HG03095 (cell line): ENCODE measurements around the gene DYNC1I1.

ENCODE experiments used
- ATAC-seq: cut with Tn5 transposase; IDR thresholded peaks from one replicate; pipeline ENCODE4 v1.9.1; 2021; ENCODE audit warnings: moderate library complexity; ENCODE audit not compliant: unreplicated experiment

DYNC1I1 gene

DNA sequence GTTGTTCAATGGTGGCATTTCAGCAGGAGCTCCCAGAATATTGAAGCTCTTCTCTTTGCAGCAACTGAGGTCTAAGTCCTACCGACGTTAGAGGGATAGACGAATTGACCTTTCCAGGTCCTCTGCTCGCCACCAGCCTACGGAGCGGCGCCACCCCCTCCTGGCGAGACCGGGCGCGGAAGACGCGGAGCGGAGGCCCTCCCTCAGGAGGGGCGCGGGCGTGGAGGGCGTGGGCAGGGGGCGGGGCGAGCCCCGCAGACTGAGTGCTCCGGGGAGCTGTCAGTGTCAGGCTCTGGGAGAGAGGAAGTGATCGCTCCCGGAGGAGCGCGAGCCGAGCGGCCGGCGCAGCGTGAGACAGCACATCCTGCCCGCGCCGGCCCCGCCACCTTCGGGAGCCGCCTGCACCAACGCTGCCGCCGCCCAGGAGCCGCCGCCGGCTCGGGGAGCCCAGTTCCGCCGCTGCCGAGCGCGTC lies at the start of gene DYNC1I1:
TSS of gene DYNC1I1 (plus strand) at position 257 of the 473 bp plus-strand sequence. CDS start 32,176 bp downstream, outside the sequence.
- peak; percentile 93 for ATAC-seq

DNA sequence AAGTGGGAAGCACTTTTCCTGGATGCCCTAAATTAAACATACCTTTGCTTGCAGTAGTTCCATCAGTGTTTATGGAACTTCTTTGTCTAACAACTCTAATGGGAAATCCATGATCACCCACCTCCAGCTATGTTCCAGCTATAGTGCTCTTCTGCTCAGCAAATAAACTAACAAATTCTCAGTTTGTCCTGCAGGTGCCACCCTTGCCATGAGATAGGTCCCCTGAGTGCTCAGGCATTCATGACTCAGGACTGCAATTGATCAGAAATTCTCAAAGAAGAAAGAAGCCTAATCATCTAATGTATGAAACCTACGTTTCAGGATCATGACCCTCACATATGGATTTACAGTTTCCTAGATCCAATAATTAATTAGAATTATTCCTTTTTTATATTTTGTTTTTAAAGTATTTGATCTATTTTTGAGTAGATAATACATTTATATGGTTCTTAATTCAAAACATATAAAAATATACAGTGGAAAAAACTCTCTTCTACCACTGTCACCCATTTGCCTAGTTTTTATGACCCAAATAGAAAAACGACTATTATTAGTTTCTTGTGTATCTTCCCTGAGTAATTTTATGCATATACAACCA lies 48.7 kb upstream of the DYNC1I1 start:
- no peak for ATAC-seq

DNA sequence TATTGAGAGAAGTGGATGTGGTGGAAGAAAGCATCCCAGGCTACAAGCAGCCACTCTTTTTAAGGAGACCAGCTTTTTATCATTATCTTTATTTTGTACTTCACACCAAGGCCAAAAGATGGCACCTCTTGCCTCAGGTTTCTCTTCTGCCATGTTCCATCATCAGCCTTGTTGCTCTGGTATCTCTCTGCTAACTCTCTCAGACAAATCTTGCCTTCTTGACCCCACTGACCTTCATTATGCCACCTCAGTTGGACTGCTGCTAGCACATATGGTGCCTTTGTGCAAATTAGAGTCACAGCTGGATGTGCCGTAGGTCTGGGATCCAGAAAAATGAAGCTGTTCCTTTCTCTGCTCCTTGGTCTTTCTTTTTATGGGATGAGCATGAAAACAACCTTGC lies 47.1 kb upstream of the DYNC1I1 start:
- no peak for ATAC-seq

DNA sequence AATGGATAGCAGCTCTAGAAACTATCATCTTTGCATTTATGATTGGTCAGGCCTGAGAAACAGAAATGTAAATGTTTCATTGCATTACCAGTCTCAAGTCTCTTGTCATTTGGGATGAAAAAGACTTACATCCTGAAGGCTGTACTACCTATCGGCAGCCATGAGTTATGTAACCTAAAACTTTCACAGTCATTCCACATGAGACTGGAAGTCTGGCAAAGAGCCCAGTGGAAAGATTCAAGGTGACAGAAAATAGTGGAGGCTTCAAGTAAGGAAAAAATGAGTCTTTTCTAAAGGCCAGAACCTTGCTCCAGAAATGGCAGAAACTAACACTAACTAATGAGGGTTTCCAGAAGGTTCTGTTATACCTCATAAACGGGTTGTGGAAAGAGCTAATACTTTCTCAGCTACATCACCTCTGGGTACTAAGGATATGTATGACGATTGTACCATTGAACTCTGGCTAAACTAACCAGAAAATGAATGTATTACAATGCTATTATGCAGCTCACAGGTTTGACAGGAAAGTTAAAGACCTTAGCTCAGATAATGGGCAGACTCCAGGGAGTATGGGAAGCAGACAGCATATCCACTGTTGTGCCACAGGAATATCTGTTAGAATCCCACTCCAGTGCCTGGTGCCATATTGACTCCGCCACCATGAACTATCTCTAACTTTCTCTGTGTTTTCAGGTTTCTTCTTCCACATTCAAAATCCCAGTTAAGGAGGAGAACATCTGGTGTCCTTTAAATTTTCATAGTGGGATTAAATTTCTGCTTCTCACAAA lies 41.7 kb upstream of the DYNC1I1 start:
- ATAC-seq, result no peak

DNA sequence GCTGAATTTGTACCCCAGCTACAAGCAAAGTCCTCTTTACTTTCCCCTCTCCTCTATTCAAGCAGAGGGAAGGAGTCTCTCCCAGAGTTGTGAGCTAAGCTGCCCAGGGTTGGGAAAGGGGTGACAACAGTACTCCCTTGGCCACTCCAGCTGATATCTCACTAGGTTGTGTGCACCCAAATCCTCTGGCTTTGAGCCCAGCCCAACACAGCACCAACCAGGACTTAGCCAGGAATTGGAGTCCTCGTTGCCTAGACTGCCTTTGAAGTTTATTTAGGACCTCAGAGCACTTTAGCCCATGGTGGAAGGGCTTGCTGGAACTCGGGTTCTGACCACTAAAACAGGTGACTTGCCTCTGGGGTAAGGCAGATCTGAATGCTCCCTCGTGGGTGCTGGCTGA lies 35.7 kb upstream of the DYNC1I1 start:
- no peak for ATAC-seq

DNA sequence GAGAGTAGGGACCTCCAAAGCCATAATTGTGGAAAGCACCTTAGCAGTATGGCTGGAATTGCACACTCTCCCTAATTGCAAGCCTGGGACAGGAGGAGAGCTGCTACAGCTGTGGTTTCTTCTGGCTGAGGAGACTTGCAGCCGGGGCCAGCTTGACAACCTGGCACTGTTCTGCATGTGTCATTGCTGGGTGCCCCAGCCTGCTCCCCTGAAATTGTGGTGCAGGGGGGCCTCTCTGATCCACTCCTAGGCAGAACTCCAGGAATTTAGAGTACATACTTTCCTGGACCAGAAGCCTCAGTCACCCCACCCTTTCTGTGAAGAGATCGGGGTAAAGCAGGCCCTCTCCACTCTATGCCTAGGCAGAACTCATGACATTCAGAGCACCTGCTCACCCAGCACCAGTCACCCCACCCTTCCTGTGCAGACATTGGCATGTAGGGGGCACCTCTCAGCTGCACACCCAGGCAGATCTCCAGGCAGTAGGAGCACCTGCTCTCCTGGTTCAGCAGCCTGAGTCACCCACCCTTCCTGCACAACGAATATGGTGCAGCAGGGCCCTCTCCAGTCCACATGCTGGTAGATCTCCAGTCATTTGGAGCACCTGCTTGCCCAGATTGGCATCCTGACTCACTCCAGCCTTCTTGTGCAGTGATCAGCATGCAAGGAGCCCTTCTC lies 34.4 kb upstream of the DYNC1I1 start:
- ATAC-seq, result no peak

DNA sequence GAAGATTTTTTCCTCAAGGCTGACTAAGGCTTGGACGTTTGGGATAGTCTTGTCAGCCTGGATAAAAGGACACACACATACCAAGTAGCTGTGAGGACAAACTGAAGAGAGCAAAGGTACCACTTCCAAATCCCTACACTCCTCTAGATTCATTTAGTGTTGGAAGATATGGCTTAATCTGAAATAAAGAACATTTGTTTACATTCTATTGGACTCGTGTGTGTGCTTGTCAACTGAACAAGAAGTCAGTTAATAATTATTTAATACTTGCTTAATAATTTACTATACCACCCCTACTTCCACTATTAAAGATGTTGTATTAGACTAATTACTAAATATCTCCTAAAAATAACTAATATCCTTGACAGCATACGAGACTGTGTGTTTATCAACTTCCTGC lies 23.3 kb upstream of the DYNC1I1 start:
- ATAC-seq, result no peak

DNA sequence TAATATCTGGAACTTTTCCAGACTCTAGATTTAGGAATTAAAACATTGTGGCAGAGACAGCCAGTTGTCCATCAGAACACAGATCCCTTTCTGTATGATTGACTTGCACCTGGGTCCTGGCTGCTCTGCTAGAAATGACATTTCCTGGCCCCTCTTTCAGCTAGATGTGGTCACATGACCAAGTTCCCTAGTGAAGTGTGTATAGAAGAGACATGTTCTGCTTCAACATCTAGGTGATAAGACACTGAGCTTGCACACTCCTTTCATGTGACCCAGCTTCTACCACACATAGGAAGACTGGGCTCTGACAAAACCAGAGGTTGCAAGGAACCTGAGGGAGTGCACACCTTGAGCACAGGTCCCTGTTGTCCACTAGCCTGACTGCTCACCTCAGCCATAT lies 22.8 kb upstream of the DYNC1I1 start:
- ATAC-seq, result no peak

DNA sequence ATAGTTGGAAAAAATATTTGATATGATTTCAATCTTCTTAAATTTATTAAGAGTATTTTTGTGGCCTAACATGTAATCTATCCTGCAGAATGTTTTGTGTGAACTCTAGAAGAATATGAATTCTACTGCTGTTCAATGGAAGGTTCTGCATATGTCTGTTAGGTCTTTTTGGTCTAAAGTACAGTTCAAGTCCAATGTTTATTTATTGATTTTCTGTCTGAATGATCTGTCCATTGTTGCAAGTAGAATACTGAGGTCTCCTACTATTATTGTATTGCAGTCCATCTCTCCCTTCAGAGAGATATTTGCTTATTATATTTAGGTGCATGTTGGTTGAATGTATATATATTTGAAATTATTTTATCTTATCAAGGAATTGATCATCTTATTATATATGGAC lies 18.9 kb upstream of the DYNC1I1 start:
- ATAC-seq, result no peak

DNA sequence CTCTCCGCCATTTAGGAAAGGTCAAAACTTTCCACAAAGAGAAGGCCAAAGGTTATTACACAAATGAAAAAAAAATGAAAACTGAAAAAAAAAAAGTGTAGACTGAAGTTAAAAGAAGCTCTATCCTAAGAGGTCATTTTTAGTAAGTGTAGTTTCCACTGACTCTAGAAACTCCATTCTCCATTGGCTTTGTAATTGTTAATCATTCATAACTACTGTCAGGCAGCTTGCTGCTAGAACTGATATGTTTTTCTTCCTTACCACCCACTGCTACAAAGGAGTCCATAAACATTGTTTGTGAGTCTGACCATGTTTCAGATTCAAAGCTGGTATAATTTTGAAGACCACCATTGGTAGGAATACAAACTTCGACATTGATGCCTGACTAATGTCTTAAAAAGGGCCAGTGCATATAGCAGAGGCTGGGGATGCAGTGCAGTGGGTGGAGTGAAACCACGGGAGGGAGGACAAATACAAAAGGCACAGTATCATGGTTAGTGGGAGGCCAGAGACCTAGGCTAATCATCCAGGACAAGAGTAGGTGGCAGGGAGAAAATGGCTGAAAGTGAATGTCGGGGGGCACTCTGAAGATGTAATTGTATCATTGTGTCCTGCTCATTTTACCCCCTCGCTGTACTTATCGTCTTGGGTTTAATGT lies 16.9 kb upstream of the DYNC1I1 start:
- no peak for ATAC-seq

DNA sequence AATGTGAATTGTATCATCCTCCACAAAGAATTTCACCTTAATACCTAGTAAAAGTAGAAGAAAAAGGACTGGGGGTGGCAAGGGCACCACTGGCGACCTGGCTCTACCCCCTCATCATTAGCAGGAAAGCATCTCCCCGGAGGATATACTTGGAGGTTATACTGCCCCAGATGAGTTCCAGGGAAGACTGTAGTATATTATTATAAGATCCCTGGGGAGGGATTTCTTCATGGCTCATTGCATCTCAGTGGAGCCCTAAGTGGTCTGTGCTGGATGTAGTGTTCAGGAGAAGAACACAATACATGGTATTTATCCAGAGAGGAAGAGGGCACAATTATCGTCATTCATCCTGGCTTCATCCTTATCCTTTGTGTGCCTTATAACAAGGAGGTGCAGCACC lies 14.2 kb upstream of the DYNC1I1 start:
- ATAC-seq, result no peak

DNA sequence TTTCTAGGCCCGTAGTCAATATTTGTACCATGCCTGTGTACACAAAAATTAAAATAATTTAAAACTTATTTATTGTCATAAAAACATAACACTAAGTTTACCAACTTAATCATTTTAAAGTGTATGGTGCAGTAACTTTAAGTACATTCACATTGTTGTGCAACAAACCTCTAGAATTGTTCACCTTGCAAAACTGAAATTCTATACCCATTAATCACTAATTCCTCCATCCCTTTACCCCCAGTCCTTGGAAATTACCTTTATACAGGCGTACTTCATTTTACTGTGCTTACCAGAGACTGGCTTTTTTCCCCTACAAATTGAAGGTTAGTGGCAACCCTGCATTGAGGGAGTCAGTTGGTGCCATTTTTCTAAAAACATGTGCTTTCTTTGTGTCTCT lies 6.3 kb upstream of the DYNC1I1 start:
- ATAC-seq, result no peak

DNA sequence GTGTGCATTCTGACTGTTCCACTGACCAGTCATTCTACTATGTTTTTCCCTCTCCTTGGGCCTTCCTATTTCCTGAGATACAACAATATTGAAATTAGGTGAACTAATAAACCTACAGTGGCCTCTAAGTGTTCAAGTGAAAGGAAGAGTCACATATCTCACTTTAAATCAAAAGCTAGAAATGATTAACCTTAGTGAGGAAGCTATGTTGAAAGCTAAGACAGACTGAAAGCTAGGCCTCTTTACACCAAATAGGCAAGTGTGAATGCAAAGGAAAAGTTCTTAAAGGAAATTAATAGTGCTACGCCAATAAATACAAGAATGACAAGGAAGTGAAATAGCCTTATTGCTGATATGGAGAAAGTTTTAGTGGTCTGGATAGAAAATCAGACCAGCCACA lies 5.7 kb upstream of the DYNC1I1 start:
- no peak for ATAC-seq

DNA sequence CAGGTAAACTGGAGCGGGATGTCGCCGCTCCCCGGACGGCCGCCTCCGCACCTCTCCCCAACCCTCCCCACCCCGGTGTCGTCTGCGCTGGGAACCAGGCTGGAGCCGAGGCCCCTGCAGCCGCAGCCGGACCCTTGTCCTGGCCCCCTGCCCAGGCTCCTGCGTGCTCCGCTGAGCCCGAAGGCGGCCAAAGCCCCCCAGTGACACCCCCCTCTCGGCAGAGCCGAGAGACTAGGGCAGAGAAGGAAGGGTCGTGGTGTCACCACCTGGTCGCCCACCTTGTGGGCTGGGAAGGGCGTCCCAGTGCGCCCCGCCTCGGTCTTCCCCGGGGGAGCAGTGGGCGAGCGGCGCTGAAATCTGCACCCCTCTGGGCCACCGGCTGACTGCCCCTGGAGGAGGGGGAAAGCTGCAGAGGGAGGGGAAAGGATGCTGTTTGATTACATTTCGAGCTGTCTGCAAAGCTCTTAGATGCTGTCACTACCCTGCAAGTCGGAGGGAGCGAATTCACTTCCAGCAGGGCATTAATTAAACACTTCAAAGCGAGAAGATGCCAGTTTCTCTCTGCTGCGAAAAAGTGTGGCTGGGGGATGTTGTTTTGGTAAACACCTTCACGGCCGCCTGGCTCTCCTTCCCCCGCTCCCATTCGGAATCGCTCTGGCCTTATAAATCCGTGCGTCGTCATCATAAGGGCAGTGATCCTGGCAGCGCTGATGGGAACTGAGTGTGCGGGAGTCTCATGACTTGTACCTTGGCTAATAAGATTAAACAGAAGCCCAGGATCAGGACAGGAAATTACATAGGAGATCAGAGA lies 622 bp downstream of the DYNC1I1 start:
- ATAC-seq, result no peak

DNA sequence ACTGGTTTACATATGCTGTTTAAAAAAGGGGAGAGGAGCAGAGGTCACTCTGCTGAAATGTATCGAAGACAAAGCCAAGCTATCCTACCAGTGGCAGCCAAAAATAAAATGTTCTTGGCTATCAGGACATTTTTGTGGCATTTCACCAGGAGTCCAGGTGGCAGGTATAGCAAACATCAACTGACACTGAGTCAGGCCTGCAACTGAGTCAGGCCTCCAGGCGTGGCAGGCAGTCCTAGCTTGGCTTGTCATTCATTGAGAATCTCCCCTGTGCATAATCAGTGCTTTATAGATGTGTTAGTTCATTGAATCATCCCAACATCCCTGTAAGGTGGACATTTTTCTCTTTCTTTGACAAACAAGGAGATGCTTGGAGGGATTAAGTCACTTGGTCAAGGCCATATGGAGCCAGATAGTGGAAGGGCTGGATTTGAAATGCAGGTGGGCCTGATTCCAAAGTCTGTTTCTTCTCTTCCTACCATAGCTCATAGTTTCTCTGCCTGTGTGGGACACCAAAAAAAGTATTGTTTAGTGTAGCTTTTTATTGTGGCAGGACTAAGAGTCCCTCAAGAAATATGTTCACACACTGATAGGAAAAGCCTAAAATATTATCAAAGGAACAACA lies 4.3 kb downstream of the DYNC1I1 start:
- ATAC-seq, result no peak

DNA sequence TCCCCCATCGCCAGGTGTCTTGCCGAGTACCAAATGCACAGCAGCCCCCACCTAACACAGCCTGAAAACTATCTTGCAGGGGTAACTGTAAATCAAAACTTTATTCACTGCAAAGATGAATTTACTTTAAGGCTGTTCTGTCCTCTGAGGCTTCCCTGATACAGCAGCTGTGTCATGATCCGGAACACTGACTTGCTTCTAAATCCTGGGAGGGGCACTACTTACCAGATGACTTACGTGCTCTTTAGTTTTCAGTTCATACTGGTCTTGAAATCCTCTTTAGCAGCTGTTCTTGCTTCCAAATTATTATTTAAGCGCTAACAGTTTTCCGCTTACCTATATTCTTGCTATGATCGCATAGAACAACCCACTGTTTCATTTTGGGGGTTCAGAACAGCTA lies 4.9 kb downstream of the DYNC1I1 start:
- no peak for ATAC-seq

DNA sequence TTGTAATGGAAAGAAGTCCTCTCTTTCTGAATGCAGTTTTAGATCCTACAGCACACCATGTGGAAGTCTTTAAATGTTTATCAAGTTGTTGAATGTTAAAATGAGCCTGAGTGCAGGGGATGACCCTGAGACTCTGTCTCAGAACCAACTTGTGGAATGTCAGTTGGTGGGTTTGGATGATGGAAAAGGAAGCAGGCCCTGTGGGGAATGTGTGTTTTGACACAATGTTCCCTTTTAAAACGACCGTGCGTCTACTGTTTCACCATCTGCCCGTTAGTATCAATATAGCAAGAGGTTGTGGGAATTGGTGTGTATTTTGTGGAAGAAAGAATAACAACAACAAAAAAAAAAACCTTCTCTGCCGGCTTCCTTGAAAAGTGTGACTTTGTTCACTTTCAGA lies 8.3 kb downstream of the DYNC1I1 start:
- ATAC-seq, result no peak

DNA sequence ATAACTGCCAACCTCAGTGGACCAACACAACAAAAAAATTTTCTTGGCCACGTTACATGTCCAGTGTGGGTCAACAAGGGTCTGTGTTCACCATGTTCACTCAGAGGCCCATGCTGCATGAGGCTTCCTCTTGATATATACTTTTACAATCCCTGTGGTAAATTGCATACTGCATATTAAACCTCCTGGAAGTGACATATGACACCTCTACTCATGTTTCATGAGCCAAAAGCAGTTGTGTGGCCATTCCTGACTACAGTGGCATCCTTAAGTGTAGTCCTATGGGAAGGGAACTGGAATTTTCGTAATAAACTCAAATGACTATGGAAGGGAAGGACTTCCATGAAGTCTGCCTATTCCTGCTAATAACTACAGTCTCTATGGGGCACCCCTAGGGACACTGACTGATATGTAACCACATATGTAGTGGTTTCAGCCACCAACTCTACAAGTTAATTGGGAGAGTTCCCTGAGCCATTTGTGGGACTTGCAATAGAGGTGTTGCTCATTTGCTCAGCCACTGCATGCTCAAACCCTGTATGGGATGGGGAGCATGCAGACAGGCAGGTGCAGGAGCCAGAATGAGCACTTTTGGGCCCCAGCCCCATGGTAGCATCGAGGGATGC lies 9.7 kb downstream of the DYNC1I1 start:
- no peak for ATAC-seq

DNA sequence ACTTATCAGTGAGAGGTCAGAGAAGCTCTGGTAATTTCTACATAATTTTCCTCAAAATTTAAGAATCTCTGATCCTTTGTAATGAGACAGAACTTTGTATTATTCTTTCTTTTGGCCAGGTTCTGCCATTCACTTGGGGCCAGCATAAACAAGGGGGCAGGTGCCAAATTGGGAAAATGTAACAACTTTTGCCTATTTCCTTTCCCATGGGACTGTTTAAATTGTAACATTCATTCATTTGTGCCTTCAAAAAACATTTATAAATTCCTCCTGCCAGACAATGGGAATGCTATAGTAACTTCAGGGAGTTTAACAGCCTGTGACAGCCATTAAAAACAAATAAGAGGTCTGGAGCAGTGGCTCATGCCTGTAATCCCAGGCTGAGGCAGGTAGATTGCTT lies 12.4 kb downstream of the DYNC1I1 start:
- no peak for ATAC-seq

DNA sequence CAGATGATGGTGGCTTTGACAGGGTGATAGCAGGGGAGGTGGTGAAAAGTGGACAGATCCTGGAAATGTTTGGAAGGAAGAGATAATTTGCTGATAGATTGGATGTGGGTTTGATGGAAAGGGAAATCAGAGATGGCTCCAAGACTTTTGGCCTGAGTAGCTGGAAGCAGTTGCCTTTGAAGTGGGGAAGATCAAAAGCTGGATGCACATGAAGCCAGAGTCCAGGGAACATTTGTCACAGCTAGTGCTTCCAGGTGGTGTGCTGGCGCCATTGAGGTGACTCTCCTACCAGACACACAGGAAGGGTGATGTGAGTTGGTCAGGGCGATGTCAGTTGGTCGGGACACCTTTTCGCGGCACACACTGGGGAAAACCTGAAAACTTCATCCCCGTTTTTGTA lies 15.9 kb downstream of the DYNC1I1 start:
- ATAC-seq, result no peak
